ENCODE data around the gene GNMT.

Gene GNMT

DNA sequence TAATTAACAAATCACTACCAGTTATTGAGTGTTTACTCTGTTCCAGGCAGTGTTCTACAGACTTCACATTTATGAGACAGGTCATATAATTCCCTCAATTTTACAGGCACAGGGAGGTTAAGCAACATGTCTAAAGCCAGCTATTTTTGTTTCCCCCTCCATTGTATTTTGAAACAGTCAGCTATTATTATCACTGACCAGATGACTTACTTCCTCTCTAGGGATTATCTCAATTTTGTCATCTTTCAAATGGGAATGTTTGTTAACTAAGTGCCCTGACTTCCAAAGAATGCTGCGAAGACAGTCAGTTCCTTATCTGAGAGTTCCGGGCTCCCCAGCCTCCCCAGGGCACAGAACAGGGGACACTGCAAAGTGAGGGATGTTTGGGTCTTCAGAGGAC, 36.9 kb upstream of the GNMT start:
- no peak overlapping the region for H3K4me3 ChIP-seq (replicated peaks; ENCODE audit: low read depth, low read length)
- TF ChIP-seq CTCF (IDR thresholded peaks at IDR 0.05; ENCODE audit: low read length, missing control alignments) = no peak
- DNase-seq (ENCODE audit: low read depth) = peak; percentile 80

- no peak for TF ChIP-seq CTCF (IDR thresholded peaks at IDR 0.05; ENCODE audit: low read length, missing control alignments)
- H3K4me3 ChIP-seq (replicated peaks; ENCODE audit: low read depth, low read length) = no peak overlapping the region
- no peak for DNase-seq (ENCODE audit: low read depth)
Observed at GRCh38 chr6:42925248-42925857, 35.2 kb upstream of the GNMT start.

DNA sequence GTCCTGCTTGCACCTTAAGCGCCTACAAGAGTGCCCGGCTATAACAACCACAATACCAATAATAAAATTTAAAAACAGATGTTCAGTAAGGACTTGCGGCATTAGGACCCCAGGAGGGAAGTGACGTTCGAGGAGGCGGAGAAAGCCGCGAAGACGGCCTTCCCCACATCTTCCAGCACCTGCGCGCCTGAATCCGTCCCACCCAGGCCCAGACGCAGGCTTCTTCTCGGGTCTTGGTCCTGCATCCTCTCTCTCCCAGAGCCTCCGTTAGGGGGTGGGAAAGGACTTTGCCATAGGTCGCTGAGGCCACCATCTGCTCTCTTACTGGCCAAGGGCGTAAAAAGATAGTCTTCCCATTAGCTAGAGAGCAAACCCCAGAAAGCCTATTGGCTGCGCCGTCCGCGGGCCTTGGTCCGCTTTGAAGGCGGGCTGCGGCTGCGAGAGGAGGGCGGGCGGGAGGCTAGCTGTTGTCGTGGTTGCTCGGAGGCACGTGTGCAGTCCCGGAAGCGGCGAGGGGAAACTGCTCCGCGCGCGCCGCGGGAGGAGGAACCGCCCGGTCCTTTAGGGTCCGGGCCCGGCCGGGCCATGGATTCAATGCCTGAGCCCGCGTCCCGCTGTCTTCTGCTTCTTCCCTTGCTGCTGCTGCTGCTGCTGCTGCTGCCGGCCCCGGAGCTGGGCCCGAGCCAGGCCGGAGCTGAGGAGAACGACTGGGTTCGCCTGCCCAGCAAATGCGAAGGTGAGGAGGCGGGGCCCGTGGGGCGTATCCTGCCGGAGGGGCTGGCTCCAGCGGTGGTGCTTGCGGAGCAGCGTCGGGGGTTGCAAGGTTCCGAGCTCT, 31.4 kb upstream of the GNMT start, which contains the start of gene CNPY3:
Gene CNPY3, plus strand, starts transcription at position 495 of the 835 bp plus-strand sequence. Its CDS starts 91 bp downstream, at position 586.
- no peak for TF ChIP-seq CTCF (IDR thresholded peaks at IDR 0.05; ENCODE audit: low read length, missing control alignments)
- peak within 1 kb of the TSS; percentile 79 for H3K4me3 ChIP-seq (replicated peaks; ENCODE audit: low read depth, low read length)
- DNase-seq (ENCODE audit: low read depth) = peak; percentile 98

DNA sequence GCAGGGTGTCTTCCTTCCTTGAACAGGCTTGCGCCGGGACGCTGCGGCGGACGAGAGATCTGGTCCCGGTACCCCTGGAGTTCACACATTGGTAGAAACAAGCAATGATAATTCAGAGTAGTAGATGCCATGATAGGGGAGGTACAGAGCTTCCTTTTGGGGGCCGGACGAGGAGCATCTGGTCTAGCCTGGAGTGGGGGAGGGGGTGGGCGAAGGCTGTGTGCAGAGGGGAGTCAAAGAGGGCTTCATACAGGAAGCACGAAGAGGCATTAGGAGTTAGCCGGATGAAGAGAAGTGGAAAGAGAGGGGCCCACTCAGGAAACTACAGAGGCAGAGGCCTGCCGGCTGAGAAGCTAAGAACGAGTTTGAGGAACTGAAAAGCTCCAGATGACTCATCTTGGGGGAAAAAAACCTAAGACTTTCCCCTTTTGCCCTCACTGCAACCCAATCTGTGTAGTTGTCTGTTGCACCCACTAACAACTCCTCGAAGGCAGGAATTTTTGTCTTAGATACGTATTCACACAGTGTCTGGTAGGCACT, 30.7 kb upstream of the GNMT start:
- TF ChIP-seq CTCF (IDR thresholded peaks at IDR 0.05; ENCODE audit: low read length, missing control alignments) = no peak
- peak; percentile 66 for DNase-seq (ENCODE audit: low read depth)
- peak overlapping the region; percentile 79 for H3K4me3 ChIP-seq (replicated peaks; ENCODE audit: low read depth, low read length)

DNA sequence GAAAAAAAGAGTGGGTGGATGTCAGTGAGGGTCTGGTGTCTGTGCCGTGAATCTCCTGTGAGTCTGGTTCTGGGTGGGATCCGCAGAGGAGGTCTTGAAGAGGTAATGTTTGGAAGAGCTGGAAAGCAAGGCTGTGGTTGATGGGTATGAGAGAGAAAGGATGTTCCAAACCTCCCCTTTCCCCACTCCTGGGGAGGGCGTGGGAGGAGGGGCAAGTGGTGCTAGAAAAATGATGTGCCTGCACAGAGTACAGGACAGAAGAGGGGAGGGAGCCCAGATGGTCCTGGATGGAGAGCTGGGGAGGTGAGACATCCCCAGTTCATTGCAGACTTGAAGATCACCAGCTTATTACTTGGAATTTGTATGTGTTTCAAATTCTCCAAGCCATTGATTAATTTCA, 28.1 kb upstream of the GNMT start:
- TF ChIP-seq CTCF (IDR thresholded peaks at IDR 0.05; ENCODE audit: low read length, missing control alignments) = no peak

DNA sequence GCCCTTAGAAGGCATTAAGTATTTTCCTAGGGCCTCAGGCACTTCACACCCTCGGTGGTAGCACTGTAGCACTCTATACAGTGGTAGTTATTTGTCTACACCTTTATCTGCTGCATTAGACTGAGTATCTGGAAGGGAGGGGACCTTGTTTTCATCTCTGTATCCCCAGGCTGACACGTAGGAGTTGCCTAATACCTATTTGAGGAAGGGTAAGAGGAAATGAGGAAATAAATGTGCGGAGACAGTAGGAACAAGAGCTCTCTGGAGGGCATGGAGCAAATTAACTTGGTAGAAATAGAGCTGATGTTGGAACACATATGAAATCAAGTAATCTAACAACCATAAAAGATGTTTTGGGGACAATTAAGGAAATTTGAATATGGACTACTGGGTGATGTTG, 27.3 kb upstream of the GNMT start:
- DNase-seq (ENCODE audit: low read depth) = peak; percentile 36
- TF ChIP-seq CTCF (IDR thresholded peaks at IDR 0.05; ENCODE audit: low read length, missing control alignments) = no peak
- no peak overlapping the region for H3K4me3 ChIP-seq (replicated peaks; ENCODE audit: low read depth, low read length)

More for the DNA sequence above, 28.1 kb upstream of the GNMT start:
- no peak overlapping the region for H3K4me3 ChIP-seq (replicated peaks; ENCODE audit: low read depth, low read length)
- DNase-seq (ENCODE audit: low read depth) = no peak

All from fibroblast of pulmonary artery (primary cell).